AG10803 (cell line): ENCODE data around the gene OCSTAMP.

Source experiments
- DNase-seq: peaks from one replicate; pipeline ENCODE4 v3.0.0; 2010; ENCODE audit warnings: low read depth
- H3K4me3 ChIP-seq: 2 replicates; pipeline ENCODE4 v1.5.1; 2011; ENCODE audit warnings: mild to moderate bottlenecking, low read length, control low read depth
- TF ChIP-seq, protein P1 (sequence below): conservative IDR thresholded peaks from 2 replicates; pipeline ENCODE4 v1.5.1; 2011; ENCODE audit warnings: mild to moderate bottlenecking, low read length, control low read depth, inconsistent platforms

OCSTAMP gene

DNA sequence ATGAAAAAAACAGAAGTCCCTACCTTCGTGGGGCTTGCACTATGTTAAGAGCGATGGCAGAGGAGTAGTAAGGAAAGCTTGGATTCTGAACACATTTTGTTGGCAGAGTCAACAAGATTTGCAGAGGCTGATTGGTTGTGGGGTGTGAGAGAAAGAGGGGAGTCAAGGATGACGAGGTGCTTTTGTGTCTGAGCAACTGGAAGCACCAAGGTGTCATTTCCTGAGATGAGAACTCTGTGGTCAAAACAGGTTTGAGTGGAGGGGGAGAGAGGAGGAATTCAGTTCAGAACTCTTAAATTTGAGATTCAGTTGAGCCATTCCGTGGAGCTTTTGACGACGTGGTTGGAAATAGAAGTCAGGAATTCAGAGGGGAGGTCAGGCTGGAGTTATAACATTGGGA is 3.5 kb downstream of the OCSTAMP start:
- no peak overlapping the region for H3K4me3 ChIP-seq
- TF ChIP-seq, protein P1, sequence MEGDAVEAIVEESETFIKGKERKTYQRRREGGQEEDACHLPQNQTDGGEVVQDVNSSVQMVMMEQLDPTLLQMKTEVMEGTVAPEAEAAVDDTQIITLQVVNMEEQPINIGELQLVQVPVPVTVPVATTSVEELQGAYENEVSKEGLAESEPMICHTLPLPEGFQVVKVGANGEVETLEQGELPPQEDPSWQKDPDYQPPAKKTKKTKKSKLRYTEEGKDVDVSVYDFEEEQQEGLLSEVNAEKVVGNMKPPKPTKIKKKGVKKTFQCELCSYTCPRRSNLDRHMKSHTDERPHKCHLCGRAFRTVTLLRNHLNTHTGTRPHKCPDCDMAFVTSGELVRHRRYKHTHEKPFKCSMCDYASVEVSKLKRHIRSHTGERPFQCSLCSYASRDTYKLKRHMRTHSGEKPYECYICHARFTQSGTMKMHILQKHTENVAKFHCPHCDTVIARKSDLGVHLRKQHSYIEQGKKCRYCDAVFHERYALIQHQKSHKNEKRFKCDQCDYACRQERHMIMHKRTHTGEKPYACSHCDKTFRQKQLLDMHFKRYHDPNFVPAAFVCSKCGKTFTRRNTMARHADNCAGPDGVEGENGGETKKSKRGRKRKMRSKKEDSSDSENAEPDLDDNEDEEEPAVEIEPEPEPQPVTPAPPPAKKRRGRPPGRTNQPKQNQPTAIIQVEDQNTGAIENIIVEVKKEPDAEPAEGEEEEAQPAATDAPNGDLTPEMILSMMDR, result no peak
- DNase-seq, result no peak

DNA sequence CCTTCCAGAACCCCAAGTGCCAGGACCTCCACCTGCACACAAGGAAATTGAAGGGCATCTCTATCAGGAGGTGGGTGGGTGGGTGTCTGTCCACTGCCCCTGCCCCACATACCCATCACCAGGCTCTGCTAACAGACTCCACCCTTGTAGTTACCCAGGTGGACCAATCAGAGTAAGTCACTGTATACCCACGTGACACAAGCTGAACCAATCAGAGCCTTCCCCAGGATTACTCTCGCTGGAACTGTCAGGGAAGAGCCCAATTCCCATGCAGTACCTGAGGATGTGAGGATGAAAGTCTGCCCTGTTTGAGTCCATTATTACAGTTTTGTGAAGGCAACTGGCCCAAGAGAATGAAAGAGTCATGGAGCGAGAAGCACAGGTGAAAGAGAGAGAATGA is 4.2 kb downstream of the OCSTAMP start:
- no peak overlapping the region for H3K4me3 ChIP-seq
- DNase-seq, result no peak
- TF ChIP-seq, protein P1, result no peak

DNA sequence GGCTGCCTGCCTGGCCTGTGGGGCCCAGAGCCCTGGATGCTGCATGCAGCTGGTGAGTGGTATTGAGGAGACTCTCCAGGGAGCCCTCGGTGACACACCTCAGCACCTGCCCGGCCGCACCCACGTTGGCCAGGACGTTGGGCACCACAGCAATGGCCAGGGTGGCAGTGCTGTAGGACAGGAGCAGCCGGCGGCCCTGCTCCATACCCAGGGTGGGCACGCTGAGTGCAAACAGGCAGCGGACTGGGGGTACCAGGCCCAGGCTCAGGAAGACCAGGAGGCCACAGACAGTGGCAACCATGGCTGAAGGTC is 4.7 kb downstream of the OCSTAMP start:
- TF ChIP-seq, protein P1, result no peak
- no peak overlapping the region for H3K4me3 ChIP-seq
- DNase-seq, result no peak

DNA sequence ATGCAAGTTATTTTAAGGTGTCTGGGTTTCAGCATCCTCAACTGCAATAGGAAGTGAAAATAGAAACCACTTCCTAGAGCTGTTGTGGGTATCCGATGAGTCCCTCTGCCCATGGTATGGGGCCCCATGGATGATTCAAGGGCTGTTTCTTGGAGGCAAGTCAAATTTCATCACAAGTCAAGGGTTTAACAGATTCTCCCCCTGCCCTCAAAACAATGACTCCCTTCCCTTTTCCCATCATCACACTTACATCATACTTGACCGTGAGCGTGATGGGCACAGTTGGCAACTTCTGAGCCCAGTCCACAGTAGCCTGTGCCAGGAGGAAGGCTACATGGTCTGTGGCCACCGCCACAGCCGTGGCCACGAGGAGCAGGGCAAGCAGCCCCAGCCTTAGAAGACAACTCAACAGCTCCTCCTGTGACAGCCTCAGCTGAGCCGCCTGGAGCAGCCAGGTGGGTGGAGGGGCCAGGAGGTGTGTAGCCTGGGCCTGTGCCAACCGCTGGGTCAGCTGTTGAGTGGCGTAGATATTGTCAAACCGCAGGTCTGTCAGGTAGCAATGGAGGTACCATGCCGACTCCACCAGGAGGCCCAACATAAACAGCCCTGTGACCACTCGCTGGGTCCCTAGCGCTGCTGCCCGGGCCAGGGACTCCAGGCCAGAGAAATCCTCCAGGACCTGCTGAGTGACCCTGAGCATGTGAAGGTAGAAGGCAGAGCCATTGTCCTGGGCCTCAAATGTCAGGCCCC is 5.2 kb downstream of the OCSTAMP start:
- peak; percentile 4 for DNase-seq
- no peak overlapping the region for H3K4me3 ChIP-seq
- TF ChIP-seq, protein P1, result no peak

DNA sequence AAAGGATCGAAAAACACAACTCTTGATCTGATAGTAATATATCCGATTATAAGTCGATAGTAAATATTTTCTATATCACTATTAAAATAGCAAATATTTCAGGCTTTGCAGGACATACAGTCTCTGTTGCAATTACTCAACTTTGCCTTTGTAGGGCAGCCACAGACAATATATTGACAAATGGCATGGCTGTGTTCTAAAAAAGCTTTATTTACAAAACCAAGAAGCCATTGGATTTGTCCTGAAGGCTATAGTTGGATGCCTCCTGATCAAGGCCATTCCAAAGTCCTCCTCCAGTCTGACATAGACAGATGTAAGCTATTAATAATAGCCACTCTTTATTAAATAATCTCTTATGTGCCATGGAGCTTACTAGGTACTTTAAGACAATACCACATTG is 5.9 kb downstream of the OCSTAMP start:
- TF ChIP-seq, protein P1, result no peak
- DNase-seq, result no peak
- H3K4me3 ChIP-seq, result no peak overlapping the region

DNA sequence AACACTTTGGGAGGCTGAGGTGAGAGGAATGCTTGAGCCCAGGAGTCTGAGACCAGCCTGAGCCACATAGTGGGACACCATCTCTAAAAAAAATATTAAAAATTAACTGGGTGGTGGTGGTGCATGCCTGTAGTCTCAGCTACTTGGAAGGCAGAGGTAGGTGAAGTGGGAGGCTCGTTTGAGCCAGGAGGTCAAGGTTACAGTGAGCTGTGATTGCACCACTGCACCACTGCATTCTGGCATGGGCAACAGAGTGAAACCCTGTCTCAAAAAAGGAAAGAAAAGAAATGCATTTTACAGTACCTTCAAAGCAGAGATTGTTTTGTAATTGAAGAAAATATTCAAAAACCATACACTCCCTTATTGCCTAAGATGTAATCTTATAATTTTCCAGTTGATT is 6.5 kb downstream of the OCSTAMP start:
- no peak for DNase-seq
- H3K4me3 ChIP-seq, result no peak overlapping the region
- TF ChIP-seq, protein P1, result no peak

DNA sequence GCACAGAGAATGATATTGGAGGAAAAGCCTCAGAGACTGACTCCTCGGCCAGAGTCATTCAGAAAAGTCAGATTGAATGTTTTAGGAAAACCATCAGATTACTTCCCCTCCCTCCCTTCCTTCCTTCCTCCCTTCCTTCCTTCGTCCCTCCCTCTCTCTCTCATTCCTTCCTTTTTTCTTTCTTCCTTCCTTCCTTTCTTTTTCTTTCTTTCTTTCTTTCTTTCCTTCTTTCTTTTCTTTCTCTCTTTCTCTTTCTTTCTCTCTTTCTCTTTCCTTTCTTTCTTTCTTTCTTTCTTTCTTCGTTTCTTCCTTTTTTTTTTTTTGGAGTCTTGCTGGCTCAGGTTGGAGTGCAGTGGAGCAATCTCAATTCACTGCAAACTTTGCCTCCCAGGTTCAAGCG is 7.4 kb downstream of the OCSTAMP start:
- no peak for DNase-seq
- H3K4me3 ChIP-seq, result no peak overlapping the region
- TF ChIP-seq, protein P1, result no peak
